Measurements from ENCODE around the gene DLK2.

DNA sequence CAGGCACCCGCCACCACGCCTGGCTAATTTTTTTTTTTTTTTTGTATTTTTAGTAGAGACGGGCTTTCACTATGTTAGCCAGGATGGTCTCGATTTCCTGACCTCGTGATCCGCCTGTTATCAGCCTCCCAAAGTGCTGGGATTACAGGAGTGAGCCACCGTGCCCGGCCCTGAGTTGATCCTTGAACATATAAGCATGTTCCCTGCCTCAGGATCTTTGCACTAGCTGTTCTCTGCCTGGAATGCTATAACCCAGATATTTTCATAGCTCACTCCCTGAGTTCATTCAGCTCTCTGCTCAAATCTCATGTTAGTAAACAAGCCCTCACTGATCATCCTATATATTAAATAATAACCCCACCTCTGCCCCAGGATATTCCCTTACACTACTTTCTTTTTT is 9.0 kb upstream of the DLK2 start:
- TF ChIP-seq, protein P1, sequence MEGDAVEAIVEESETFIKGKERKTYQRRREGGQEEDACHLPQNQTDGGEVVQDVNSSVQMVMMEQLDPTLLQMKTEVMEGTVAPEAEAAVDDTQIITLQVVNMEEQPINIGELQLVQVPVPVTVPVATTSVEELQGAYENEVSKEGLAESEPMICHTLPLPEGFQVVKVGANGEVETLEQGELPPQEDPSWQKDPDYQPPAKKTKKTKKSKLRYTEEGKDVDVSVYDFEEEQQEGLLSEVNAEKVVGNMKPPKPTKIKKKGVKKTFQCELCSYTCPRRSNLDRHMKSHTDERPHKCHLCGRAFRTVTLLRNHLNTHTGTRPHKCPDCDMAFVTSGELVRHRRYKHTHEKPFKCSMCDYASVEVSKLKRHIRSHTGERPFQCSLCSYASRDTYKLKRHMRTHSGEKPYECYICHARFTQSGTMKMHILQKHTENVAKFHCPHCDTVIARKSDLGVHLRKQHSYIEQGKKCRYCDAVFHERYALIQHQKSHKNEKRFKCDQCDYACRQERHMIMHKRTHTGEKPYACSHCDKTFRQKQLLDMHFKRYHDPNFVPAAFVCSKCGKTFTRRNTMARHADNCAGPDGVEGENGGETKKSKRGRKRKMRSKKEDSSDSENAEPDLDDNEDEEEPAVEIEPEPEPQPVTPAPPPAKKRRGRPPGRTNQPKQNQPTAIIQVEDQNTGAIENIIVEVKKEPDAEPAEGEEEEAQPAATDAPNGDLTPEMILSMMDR (IDR thresholded peaks at IDR 0.05 in 2 of 3, conservative IDR thresholded peaks at IDR 0.05 in 1 of 3; ENCODE audit: borderline replicate concordance in 1 of 3, insufficient read depth in 1 of 3, low read depth in 2 of 3, low read length in 2 of 3) = no peak
- TF ChIP-seq SP1 (IDR thresholded peaks at IDR 0.05; ENCODE audit: low read depth) = no peak
- no peak for TF ChIP-seq JUND (IDR thresholded peaks at IDR 0.05)
- no peak for TF ChIP-seq POLR2A (IDR thresholded peaks at IDR 0.05; ENCODE audit: borderline replicate concordance, extremely low read depth, insufficient read depth, insufficient read length)
- TF ChIP-seq EZH2 (IDR thresholded peaks at IDR 0.05) = no peak
- TF ChIP-seq EZH2phosphoT487 (IDR thresholded peaks at IDR 0.05; ENCODE audit: borderline replicate concordance) = no peak
- TF ChIP-seq, protein P2, sequence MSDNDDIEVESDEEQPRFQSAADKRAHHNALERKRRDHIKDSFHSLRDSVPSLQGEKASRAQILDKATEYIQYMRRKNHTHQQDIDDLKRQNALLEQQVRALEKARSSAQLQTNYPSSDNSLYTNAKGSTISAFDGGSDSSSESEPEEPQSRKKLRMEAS (IDR thresholded peaks at IDR 0.05) = no peak
- TF ChIP-seq RAD21 (IDR thresholded peaks at IDR 0.05; ENCODE audit: low read depth) = no peak
- no peak for TF ChIP-seq ZFX (IDR thresholded peaks at IDR 0.05)
- no peak for TF ChIP-seq CEBPB (IDR thresholded peaks at IDR 0.05; ENCODE audit: low read depth)
- TF ChIP-seq POLR2AphosphoS5 (IDR thresholded peaks at IDR 0.05; ENCODE audit: low read depth, low read length) = no peak
- no peak for TF ChIP-seq TCF7L2 (IDR thresholded peaks at IDR 0.05; ENCODE audit: borderline replicate concordance, extremely low read depth, insufficient read depth, insufficient read length)
- TF ChIP-seq, protein P3, sequence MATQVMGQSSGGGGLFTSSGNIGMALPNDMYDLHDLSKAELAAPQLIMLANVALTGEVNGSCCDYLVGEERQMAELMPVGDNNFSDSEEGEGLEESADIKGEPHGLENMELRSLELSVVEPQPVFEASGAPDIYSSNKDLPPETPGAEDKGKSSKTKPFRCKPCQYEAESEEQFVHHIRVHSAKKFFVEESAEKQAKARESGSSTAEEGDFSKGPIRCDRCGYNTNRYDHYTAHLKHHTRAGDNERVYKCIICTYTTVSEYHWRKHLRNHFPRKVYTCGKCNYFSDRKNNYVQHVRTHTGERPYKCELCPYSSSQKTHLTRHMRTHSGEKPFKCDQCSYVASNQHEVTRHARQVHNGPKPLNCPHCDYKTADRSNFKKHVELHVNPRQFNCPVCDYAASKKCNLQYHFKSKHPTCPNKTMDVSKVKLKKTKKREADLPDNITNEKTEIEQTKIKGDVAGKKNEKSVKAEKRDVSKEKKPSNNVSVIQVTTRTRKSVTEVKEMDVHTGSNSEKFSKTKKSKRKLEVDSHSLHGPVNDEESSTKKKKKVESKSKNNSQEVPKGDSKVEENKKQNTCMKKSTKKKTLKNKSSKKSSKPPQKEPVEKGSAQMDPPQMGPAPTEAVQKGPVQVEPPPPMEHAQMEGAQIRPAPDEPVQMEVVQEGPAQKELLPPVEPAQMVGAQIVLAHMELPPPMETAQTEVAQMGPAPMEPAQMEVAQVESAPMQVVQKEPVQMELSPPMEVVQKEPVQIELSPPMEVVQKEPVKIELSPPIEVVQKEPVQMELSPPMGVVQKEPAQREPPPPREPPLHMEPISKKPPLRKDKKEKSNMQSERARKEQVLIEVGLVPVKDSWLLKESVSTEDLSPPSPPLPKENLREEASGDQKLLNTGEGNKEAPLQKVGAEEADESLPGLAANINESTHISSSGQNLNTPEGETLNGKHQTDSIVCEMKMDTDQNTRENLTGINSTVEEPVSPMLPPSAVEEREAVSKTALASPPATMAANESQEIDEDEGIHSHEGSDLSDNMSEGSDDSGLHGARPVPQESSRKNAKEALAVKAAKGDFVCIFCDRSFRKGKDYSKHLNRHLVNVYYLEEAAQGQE (IDR thresholded peaks at IDR 0.05; ENCODE audit: low read depth) = no peak

All from HCT116 (cell line).